CD14-positive monocyte (primary cell): ENCODE data around the gene ITGA6. TPM values are rescaled to one million over a fixed set of nuclear protein-coding genes. Genes with fewer than 3 reads are reported as not detected.

Experiments
- DNase-seq, 3 donors: peaks; one replicate each; pipeline ENCODE4 v3.0.0-alpha.2; 2011 to 2022
- H2AFZ ChIP-seq: 2 replicates; pipeline ENCODE4 v1.6.0; 2012; ENCODE audit warnings: mild to moderate bottlenecking, low read depth, low read length, inconsistent platforms; ENCODE audit not compliant: insufficient read depth, poor library complexity, severe bottlenecking
- H3K27ac ChIP-seq, 2 donors: 1 replicate in 1 of 2; 2 replicates in 1 of 2; pipeline ENCODE4 v1.5.1; 2012 to 2013; ENCODE audit warnings: low read length in 2 of 2, control low read depth in 1 of 2, inconsistent platforms in 1 of 2, low read depth in 1 of 2, mild to moderate bottlenecking in 1 of 2
- H3K27me3 ChIP-seq, 2 donors: one replicate each; pipeline versions ENCODE4 v1.6.0 to v1.6.1; 2011 to 2013; ENCODE audit warnings: low read length in 2 of 2; ENCODE audit not compliant: control insufficient read depth in 2 of 2, insufficient read depth in 2 of 2
- H3K36me3 ChIP-seq, 2 donors: replicated peaks in 1 of 2; 1 replicate in 1 of 2; 2 replicates in 1 of 2; pipeline versions ENCODE4 v1.5.1 to v1.6.1; 2012 to 2013; ENCODE audit warnings: low read length in 2 of 2, control low read depth in 1 of 2, inconsistent platforms in 1 of 2, mild to moderate bottlenecking in 1 of 2; ENCODE audit not compliant: insufficient read depth in 2 of 2, control insufficient read depth in 1 of 2
- H3K4me1 ChIP-seq, 2 donors: 1 replicate in 1 of 2; 2 replicates in 1 of 2; pipeline versions ENCODE4 v1.5.1 to v1.6.1; 2012 to 2013; ENCODE audit warnings: low read length in 2 of 2, control low read depth in 1 of 2, inconsistent platforms in 1 of 2, mild to moderate bottlenecking in 1 of 2, moderate library complexity in 1 of 2; ENCODE audit not compliant: insufficient read depth in 2 of 2, control insufficient read depth in 1 of 2
- H3K4me2 ChIP-seq: replicated peaks from 2 replicates; pipeline ENCODE3; 2012; ENCODE audit warnings: low read length, moderate library complexity, mild to moderate bottlenecking; ENCODE audit not compliant: poor library complexity, severe bottlenecking; ENCODE audit errors: extremely low read depth
- H3K4me3 ChIP-seq, 3 experiments: fragments of 200-600 bp in 1 of 3; sonication (generic) in 1 of 3; replicated peaks in 1 of 3; 1 replicate in 2 of 3; 2 replicates in 1 of 3; pipeline ENCODE4 v1.5.1; 2011 to 2013; ENCODE audit warnings: low read length in 3 of 3, mild to moderate bottlenecking in 3 of 3, control low read depth in 2 of 3, low read depth in 2 of 3, inconsistent platforms in 1 of 3, moderate library complexity in 1 of 3
- H3K79me2 ChIP-seq: 2 replicates; pipeline ENCODE4 v1.6.0; 2012; ENCODE audit warnings: mild to moderate bottlenecking, control low read depth, inconsistent platforms, low read length, moderate library complexity; ENCODE audit not compliant: insufficient read depth
- H3K9ac ChIP-seq: 2 replicates; pipeline ENCODE4 v1.6.0; 2017; ENCODE audit warnings: low read length, mild to moderate bottlenecking; ENCODE audit not compliant: insufficient read depth, poor library complexity, severe bottlenecking
- H3K9me3 ChIP-seq, 2 donors: replicated peaks in 1 of 2; 1 replicate in 1 of 2; 2 replicates in 1 of 2; pipeline versions ENCODE4 v1.5.1 to v1.6.1; 2012 to 2013; ENCODE audit warnings: low read length in 2 of 2, control low read depth in 1 of 2; ENCODE audit not compliant: control insufficient read depth in 1 of 2, insufficient read depth in 1 of 2
- H4K20me1 ChIP-seq: 2 replicates; pipeline ENCODE4 v1.6.0; 2012; ENCODE audit warnings: mild to moderate bottlenecking, low read length, control low read depth, moderate library complexity; ENCODE audit not compliant: insufficient read depth
- H3K27ac Mint-ChIP-seq, 7 donors: one replicate each; pipeline ENCODE4 v1.8.0; 2020; ENCODE audit warnings: mild to moderate bottlenecking in 7 of 7, mixed read lengths in 7 of 7, moderate library complexity in 6 of 7, inconsistent platforms in 2 of 7
- H3K27me3 Mint-ChIP-seq, 3 donors: one replicate each; pipeline ENCODE4 v1.8.0; 2021 to 2022; ENCODE audit warnings: low read depth in 3 of 3, mild to moderate bottlenecking in 3 of 3, mixed read lengths in 3 of 3, moderate library complexity in 3 of 3, inconsistent platforms in 1 of 3
- H3K36me3 Mint-ChIP-seq, 2 donors: one replicate each; pipeline ENCODE4 v1.8.0; 2020; ENCODE audit warnings: mixed read lengths in 2 of 2, inconsistent platforms in 1 of 2, mild to moderate bottlenecking in 1 of 2
- H3K4me1 Mint-ChIP-seq: one replicate; pipeline ENCODE4 v1.8.0; 2020; ENCODE audit warnings: mild to moderate bottlenecking, mixed read lengths
- H3K4me3 Mint-ChIP-seq, 2 donors: one replicate each; pipeline ENCODE4 v1.8.0; 2020; ENCODE audit warnings: mild to moderate bottlenecking in 2 of 2, mixed read lengths in 2 of 2, moderate library complexity in 1 of 2
- H3K9me3 Mint-ChIP-seq, 7 donors: one replicate each; pipeline ENCODE4 v1.8.0; 2020 to 2022; ENCODE audit warnings: mixed read lengths in 7 of 7, mild to moderate bottlenecking in 6 of 7, moderate library complexity in 6 of 7, inconsistent platforms in 2 of 7
- WGBS: methylation state at CpG from one replicate; pipeline ENCODE4 v1.1.5; 2013; ENCODE audit warnings: missing lambda C conversion rate; ENCODE audit not compliant: insufficient coverage; 5-methylcytosine and 5-hydroxymethylcytosine counted together
- intact Hi-C, 2 donors: fragments of 100-400 bp; cut with micrococcal nuclease; formaldehyde crosslinking; loops; one replicate each; pipeline versions ENCODE4 v1.15.0 to v1.15.1; 2023
- polyA plus RNA-seq, 3 donors: library from polyadenylated mRNA; depleted of rRNA in 1 of 3; unstranded in 2 of 3; stranded (reverse) in 1 of 3; fragments of 300-500 nt in 2 of 3; fragments of >200 nt in 1 of 3; fragmentation: Illumina TruSeq in 2 of 3; gene quantifications; 1 replicate in 2 of 3; 2 replicates in 1 of 3; pipeline ENCODE4 v1.2.3, GENCODE V29; 2012 to 2021
- TF ChIP-seq, protein P1 (sequence below): fragments of 200-600 bp; IDR thresholded peaks from one replicate; pipeline ENCODE4 v1.8.0; 2022; ENCODE audit warnings: antibody characterized with exemption, mild to moderate bottlenecking

Gene ITGA6
- polyA plus RNA-seq, 3 donors = 0.01 to 0.36 (median 0.20) TPM

GRCh38 chr2:172456002-172456401 lies 28.6 kb downstream of the ITGA6 start:
- intact Hi-C loops = no loop called here
- no peak overlapping the region for H3K4me3 Mint-ChIP-seq

GRCh38 chr2:172457536-172457935 lies 30.1 kb downstream of the ITGA6 start:
- H3K36me3 Mint-ChIP-seq = no peaks in the 10 kb centered on the region
- no peak overlapping the region for H3K4me2 ChIP-seq
- no peak for DNase-seq
- H3K9me3 Mint-ChIP-seq = no peaks in the 10 kb centered on the region
- H3K27me3 ChIP-seq = peaks cover 0 to 3% of the 10 kb centered on the region in 2 donors
- no peak overlapping the region for H3K4me3 ChIP-seq
- H3K4me1 Mint-ChIP-seq = peaks cover 53% of the 10 kb centered on the region
- intact Hi-C loops = no loop called here
- TF ChIP-seq, protein P1, sequence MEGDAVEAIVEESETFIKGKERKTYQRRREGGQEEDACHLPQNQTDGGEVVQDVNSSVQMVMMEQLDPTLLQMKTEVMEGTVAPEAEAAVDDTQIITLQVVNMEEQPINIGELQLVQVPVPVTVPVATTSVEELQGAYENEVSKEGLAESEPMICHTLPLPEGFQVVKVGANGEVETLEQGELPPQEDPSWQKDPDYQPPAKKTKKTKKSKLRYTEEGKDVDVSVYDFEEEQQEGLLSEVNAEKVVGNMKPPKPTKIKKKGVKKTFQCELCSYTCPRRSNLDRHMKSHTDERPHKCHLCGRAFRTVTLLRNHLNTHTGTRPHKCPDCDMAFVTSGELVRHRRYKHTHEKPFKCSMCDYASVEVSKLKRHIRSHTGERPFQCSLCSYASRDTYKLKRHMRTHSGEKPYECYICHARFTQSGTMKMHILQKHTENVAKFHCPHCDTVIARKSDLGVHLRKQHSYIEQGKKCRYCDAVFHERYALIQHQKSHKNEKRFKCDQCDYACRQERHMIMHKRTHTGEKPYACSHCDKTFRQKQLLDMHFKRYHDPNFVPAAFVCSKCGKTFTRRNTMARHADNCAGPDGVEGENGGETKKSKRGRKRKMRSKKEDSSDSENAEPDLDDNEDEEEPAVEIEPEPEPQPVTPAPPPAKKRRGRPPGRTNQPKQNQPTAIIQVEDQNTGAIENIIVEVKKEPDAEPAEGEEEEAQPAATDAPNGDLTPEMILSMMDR = no peak
- H3K79me2 ChIP-seq = no peaks in the 10 kb centered on the region
- H3K27me3 Mint-ChIP-seq = peaks cover 3 to 8% (median 7%) of the 10 kb centered on the region in 3 donors
- no peak overlapping the region for H2AFZ ChIP-seq
- no peak overlapping the region for H3K9ac ChIP-seq
- H3K36me3 ChIP-seq = no peaks in the 10 kb centered on the region
- peak overlapping the region in 1 of 7 donors; percentile 81 for H3K27ac Mint-ChIP-seq
- no peaks in the 10 kb centered on the region for H4K20me1 ChIP-seq
- no peak overlapping the region for H3K4me3 Mint-ChIP-seq
- no peaks in the 10 kb centered on the region for H3K9me3 ChIP-seq
- 0% methylated on average over 1 of the region's 4 CpGs for WGBS
- H3K27ac ChIP-seq = no peak overlapping the region
- peaks cover 34 to 47% of the 10 kb centered on the region in 2 donors for H3K4me1 ChIP-seq

More at GRCh38 chr2:172456002-172456401, 28.6 kb downstream of the ITGA6 start:
- no peak overlapping the region for H3K27ac Mint-ChIP-seq
- TF ChIP-seq, protein P1 = no peak
- Histone ChIP-seq H3K27me3 (peaks cover 0 to 3% of the 10 kb centered on the region in 2 donors), H3K4me1 (peaks cover 19 to 38% of the 10 kb centered on the region in 2 donors), H3K27ac (no peak overlapping the region), H3K36me3 (no peaks in the 10 kb centered on the region), H2AFZ (no peak overlapping the region), H3K4me2 (no peak overlapping the region), H3K9me3 (no peaks in the 10 kb centered on the region), H3K79me2 (no peaks in the 10 kb centered on the region), H3K9ac (no peak overlapping the region), H4K20me1 (no peaks in the 10 kb centered on the region), H3K4me3 (no peak overlapping the region)
- no peaks in the 10 kb centered on the region for H3K36me3 Mint-ChIP-seq
- peaks cover 46% of the 10 kb centered on the region for H3K4me1 Mint-ChIP-seq
- peaks cover 3 to 9% (median 8%) of the 10 kb centered on the region in 3 donors for H3K27me3 Mint-ChIP-seq
- peak in 2 of 3 donors; percentile 25 to 45 for DNase-seq
- 90% methylated on average over 2 of the region's 4 CpGs for WGBS
- no peaks in the 10 kb centered on the region for H3K9me3 Mint-ChIP-seq
